Prostate gland (tissue), 2 donors: Measurements from ENCODE around the gene FDXR.

Experiments
- POLR2AphosphoS5 ChIP-seq: sonication (generic); formaldehyde crosslinking; IDR thresholded peaks from one replicate; pipeline ENCODE4 v1.6.1; 2017; ENCODE audit warnings: antibody characterized with exemption
- TF ChIP-seq, protein P1 (sequence below), 4 experiments: fragments of 200-600 bp in 2 of 4; fragments of 450-650 bp in 2 of 4; sonication (generic) in 2 of 4; IDR thresholded peaks; 1 replicate in 3 of 4; 2 replicates in 1 of 4; pipeline ENCODE4 v1.5.1; 2016 to 2019; ENCODE audit warnings: antibody characterized with exemption in 4 of 4, mild to moderate bottlenecking in 2 of 4, moderate library complexity in 2 of 4

DNA sequence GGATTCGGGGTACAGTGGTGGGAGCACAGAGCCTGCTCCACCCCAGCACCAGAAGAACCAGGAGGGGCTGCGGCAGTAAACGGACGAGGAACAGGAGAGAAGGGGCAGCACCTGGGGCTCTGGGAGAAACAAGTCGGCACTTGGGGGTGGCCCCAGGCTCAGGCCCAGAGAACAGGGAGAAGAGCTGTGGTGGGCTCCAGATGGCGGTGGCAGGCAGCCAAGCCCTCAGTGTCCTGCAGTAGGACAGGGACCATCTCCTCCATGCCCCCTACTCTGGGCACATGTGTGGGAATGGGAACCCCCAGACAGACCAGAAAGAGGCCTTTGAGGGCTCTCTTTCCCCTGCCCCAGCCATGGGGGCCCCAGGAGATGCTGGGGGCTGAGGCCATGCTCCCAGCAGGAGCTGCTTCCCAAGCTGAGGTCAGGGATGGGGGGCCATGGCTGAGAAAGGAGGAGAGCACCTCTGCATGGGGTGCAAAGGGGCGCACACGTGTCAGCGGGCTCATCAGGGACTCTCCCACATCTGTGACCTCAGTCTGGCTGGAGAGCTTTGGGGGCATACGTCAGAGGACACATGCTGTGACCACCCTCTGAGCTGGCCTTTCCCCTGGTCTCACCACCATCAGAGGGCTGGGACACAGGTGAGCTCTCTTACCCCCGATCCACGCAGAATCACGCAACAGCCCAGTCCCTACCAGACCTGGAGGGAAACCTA lies 43.5 kb upstream of the FDXR start:
- TF ChIP-seq, protein P1, sequence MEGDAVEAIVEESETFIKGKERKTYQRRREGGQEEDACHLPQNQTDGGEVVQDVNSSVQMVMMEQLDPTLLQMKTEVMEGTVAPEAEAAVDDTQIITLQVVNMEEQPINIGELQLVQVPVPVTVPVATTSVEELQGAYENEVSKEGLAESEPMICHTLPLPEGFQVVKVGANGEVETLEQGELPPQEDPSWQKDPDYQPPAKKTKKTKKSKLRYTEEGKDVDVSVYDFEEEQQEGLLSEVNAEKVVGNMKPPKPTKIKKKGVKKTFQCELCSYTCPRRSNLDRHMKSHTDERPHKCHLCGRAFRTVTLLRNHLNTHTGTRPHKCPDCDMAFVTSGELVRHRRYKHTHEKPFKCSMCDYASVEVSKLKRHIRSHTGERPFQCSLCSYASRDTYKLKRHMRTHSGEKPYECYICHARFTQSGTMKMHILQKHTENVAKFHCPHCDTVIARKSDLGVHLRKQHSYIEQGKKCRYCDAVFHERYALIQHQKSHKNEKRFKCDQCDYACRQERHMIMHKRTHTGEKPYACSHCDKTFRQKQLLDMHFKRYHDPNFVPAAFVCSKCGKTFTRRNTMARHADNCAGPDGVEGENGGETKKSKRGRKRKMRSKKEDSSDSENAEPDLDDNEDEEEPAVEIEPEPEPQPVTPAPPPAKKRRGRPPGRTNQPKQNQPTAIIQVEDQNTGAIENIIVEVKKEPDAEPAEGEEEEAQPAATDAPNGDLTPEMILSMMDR (IDR thresholded peaks at IDR 0.05) = no peak
- TF ChIP-seq POLR2AphosphoS5 = no peak
